ENCODE results near the gene KMT2B. TPM values are rescaled to one million over a fixed set of nuclear protein-coding genes. Genes with fewer than 3 reads are reported as not detected.
"Not testable (repeated sequence)": the region's sequence is repeated elsewhere in the genome, so short reads cannot be mapped to it uniquely, and the experiment has no call there.

Gene KMT2B
- polyA plus RNA-seq, 1 donor from 2014 or later: 2.7 TPM

GRCh38 chr19:35757749-35758608, 40.2 kb downstream of the KMT2B start, which contains the start of gene PROSER3:
Gene PROSER3, plus strand, starts transcription at chr19:35758176. Its CDS starts 40 bp downstream, at chr19:35758216.
- H3K27me3 Mint-ChIP-seq: peaks cover 13% of the 10 kb centered on the region
- peak within 1 kb of the TSS; percentile 96 to 99 (median 97) for H3K4me3 Mint-ChIP-seq
- peaks cover 6 to 10% (median 9%) of the 10 kb centered on the region in 3 donors for H3K4me1 Mint-ChIP-seq

DNA sequence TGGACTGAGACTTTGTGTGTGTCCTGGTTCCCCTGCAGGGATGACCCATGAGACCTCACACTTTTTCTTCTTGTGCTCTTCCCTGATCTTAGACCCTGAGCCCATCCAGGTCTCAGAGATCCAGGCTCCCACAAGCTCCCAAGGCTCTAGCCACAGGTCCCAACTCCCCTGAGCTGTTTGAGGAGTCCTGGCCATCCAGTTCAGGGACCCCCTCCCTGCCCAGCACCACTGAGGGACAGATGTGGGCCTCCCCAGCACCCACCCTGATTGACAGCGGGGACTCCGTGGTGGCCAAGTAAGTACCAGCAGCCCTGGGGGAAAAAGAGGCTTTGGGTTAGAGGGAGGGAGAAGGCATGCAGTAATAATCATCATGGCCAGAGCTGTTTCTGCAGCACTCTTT, 41.9 kb downstream of the KMT2B start:
- Mint-ChIP-seq H3K27me3 (peaks cover 12% of the 10 kb centered on the region), H3K27ac (no peak overlapping the region), H3K9me3 (peaks cover 0 to 2% (median 0%) of the 10 kb centered on the region in 3 donors), H3K36me3 (no peaks in the 10 kb centered on the region), H3K4me1 (peaks cover 6 to 10% (median 9%) of the 10 kb centered on the region in 3 donors), H3K4me3 (peak overlapping the region in 1 of 4 donors; percentile 96)

More at GRCh38 chr19:35757749-35758608, 40.2 kb downstream of the KMT2B start, which contains the start of gene PROSER3:
- H3K27ac Mint-ChIP-seq: peak within 1 kb of the TSS; percentile 91 to 100 (median 96)
- no peaks in the 10 kb centered on the region for H3K36me3 Mint-ChIP-seq
- H3K9me3 Mint-ChIP-seq: peaks cover 0 to 2% (median 0%) of the 10 kb centered on the region in 3 donors

- H3K4me1 Mint-ChIP-seq: peaks cover 6 to 9% (median 9%) of the 10 kb centered on the region in 3 donors
- H3K27me3 Mint-ChIP-seq: peaks cover 9% of the 10 kb centered on the region
- peak overlapping the region in 1 of 4 donors; percentile 45 for H3K4me3 Mint-ChIP-seq
- no peaks in the 10 kb centered on the region for H3K36me3 Mint-ChIP-seq
- no peak overlapping the region for H3K27ac Mint-ChIP-seq
- H3K9me3 Mint-ChIP-seq: peaks cover 0 to 2% (median 0%) of the 10 kb centered on the region in 3 donors
Observed at GRCh38 chr19:35760711-35761349, 43.0 kb downstream of the KMT2B start.

DNA sequence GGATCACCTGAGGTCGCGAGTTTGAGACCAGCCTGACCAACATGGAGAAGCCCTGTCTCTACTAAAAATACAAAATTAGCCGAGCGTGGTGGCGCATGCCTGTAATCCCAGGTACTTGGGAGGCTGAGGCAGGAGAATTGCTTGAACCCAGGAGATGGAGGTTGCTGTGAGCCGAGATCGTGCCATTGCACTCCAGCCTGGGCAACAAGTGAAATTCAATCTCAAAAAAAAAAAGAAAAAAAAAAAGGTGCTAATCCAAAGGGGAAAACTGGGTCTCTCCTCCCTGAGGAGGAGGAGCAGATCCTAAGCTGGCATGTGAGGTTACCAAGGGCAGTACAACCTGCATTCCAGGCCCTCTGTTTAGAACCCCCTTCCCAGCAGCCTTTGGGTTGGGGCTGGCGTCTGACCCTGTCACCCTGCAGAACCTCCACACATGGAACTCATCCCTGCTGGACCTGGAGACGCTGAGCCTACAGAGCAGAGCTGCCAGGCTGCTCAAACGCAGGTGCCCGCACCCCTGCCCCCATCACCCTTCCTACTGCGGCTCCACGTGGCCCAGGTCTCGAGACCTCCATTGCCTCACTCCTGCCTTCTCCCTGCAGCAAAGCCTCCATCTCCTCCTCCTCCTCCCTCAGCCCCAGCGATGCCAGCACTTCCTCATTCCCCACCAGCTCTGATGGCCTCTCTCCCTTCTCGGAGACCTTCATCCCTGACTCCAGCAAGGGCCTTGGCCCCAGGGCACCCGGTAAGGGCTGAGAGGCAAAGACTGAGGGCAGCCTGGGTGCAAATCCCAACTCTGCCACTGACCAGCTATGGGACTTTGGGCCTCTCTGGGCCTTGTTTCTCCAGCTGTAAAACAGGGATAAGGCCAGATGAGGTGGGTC, 46.9 kb downstream of the KMT2B start:
- H3K4me3 Mint-ChIP-seq: no peak overlapping the region
- no peaks in the 10 kb centered on the region for H3K27me3 Mint-ChIP-seq
- H3K36me3 Mint-ChIP-seq: peaks cover 2% of the 10 kb centered on the region
- H3K9me3 Mint-ChIP-seq: no peaks in the 10 kb centered on the region
- H3K4me1 Mint-ChIP-seq: peaks cover 0 to under 1% (median 0%) of the 10 kb centered on the region in 3 donors
- H3K27ac Mint-ChIP-seq: no peak overlapping the region

- no peak overlapping the region for H3K4me3 Mint-ChIP-seq
- no peak overlapping the region for H3K27ac Mint-ChIP-seq
- H3K9me3 Mint-ChIP-seq: no peaks in the 10 kb centered on the region
Observed at GRCh38 chr19:35766571-35767104, 48.8 kb downstream of the KMT2B start.

GRCh38 chr19:35767288-35768081, 49.7 kb downstream of the KMT2B start:
- no peaks in the 10 kb centered on the region for H3K9me3 Mint-ChIP-seq
- H3K4me1 Mint-ChIP-seq: no peaks in the 10 kb centered on the region
- H3K4me3 Mint-ChIP-seq: no peak overlapping the region
- peaks cover 4% of the 10 kb centered on the region for H3K36me3 Mint-ChIP-seq
- H3K27me3 Mint-ChIP-seq: no peaks in the 10 kb centered on the region
- H3K27ac Mint-ChIP-seq: no peak overlapping the region

More at GRCh38 chr19:35766571-35767104, 48.8 kb downstream of the KMT2B start:
- Mint-ChIP-seq H3K27me3 (no peaks in the 10 kb centered on the region), H3K4me1 (no peaks in the 10 kb centered on the region), H3K36me3 (peaks cover 4% of the 10 kb centered on the region)

DNA sequence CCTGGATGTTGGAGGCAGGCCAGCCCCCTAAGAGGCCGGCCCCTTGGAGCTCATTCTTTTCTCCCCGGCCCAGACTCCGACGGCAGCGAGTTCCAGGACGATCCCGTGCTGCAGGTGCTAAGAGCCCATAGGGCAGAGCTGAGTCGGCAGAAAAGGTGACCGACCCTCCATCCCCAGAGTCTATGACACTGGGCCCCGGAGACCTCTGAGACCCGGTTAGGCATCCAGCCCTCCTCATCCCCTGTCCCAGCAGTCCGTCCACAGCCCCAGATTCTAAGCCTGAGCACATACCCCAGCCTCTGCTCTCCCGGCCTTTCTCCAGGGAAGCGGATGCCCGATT, 50.2 kb downstream of the KMT2B start:
- Mint-ChIP-seq H3K4me1 (no peaks in the 10 kb centered on the region), H3K27me3 (no peaks in the 10 kb centered on the region), H3K9me3 (no peaks in the 10 kb centered on the region)

GRCh38 chr19:35772362-35772761, 54.6 kb downstream of the KMT2B start:
- H3K4me3 Mint-ChIP-seq, H3K27me3 Mint-ChIP-seq, H3K36me3 Mint-ChIP-seq, H3K4me1 Mint-ChIP-seq, H3K9me3 Mint-ChIP-seq: not testable (repeated sequence)
- H3K27ac Mint-ChIP-seq: peak overlapping the region in 1 of 3 donors; percentile 67

More for the DNA sequence above, 50.2 kb downstream of the KMT2B start:
- Mint-ChIP-seq H3K36me3 (peaks cover 4% of the 10 kb centered on the region), H3K27ac (no peak overlapping the region), H3K4me3 (peak overlapping the region in 1 of 4 donors; percentile 36)

DNA sequence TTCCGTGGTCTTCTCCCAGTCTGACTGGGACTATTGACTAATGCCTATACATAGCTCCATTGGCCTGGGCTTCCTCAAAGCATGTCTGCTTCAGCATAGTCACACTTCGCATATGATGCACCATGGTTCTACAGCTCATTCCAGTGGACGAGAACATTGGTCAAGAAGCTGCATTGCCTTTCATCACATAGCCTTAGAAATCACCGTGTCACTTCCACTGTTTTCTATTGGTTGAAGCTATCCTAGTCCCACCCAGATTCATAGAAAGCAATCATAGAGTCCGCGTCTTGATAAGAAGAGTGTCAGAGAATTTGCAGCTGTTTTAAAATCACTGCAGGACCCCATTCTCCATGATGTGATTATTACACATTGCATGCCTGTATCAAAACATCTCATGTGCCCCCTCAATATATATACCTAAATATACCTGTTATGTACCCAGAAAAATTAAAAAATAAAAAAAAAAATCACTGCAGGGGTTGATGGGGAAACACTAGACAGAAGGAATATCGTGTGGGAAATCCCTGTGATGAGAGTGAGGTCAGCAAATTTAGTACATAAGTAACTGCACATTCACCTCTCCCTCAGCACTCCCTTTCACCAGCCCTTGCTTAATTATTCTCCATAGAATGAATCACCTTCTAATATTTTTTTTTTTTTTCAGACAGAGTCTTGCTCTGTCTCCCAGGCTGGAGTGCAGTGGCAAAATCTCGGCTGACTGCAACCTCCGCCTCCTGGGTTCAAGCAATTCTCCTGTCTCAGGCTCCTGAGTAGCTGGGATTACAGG, 55.4 kb downstream of the KMT2B start:
- no peaks in the 10 kb centered on the region for H3K27me3 Mint-ChIP-seq
- H3K36me3 Mint-ChIP-seq: peaks cover 3% of the 10 kb centered on the region
- no peak overlapping the region for H3K4me3 Mint-ChIP-seq
- no peaks in the 10 kb centered on the region for H3K9me3 Mint-ChIP-seq
- H3K27ac Mint-ChIP-seq: peak overlapping the region in 1 of 3 donors; percentile 5
- peaks cover 0 to 10% (median 9%) of the 10 kb centered on the region in 3 donors for H3K4me1 Mint-ChIP-seq

GRCh38 chr19:35774274-35775045, 56.7 kb downstream of the KMT2B start:
- peaks cover 4% of the 10 kb centered on the region for H3K36me3 Mint-ChIP-seq
- H3K4me3 Mint-ChIP-seq: peak overlapping the region; percentile 54 to 94 (median 82)
- no peaks in the 10 kb centered on the region for H3K27me3 Mint-ChIP-seq
- no peaks in the 10 kb centered on the region for H3K9me3 Mint-ChIP-seq
- H3K27ac Mint-ChIP-seq: peak overlapping the region in 1 of 3 donors; percentile 92
- peaks cover 0 to 10% (median 9%) of the 10 kb centered on the region in 3 donors for H3K4me1 Mint-ChIP-seq

DNA sequence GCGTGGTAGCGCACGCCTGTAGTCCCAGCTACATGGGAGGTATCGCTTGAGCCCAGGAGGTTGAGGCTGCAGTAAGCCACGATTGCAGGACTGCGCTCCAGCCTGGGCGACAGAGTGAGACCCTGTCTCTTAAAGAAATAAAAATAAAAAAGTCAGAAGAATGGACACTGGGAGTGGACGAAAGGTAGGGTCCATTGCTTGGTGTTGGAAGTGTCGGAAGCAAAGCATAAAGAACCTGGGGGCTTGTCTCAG, 57.2 kb downstream of the KMT2B start:
- H3K27ac Mint-ChIP-seq: peak overlapping the region in 1 of 3 donors; percentile 92

DNA sequence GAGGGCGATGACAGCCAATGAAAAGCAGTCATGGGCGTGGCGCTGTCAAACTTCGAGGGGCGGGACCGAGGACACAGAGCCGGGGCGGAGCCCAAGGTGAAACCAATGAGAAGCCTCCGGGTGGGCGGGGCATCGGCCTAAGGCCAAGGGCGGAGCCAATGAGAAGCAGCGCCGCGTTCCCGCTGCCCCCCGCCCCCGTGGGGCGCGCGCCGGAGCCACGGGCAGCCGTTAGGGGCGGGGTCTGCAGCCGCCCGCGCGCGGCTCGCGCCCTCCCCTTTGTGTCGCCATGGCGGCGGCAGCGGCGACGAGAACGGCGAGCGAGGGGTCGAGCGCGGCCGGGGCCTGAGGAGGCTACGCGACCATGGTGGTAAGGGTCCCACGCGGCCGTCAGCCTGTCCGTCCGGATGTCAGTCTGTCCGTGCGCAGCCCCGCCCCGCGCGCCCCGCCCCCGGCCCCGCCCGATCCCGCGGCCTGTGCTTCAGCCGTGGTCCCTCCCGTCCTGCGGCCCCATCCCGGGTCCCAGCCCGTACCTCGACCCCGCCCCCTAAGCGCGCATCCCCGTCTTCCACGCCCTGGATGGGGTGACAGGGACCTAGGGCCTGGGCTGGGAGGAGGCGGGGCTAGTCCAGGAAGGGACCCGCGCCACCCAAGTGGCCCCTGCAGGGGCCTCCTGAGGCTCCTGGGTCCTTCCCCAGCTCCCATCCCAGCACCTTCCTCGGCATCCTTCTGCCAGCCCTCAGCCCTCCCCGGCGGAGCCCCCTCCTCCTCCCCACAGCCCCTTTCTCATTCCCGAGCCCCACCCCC, 57.7 kb downstream of the KMT2B start, which contains the start of gene ARHGAP33:
Gene ARHGAP33, plus strand, starts transcription at position 267 of the 804 bp plus-strand sequence. Its CDS starts 95 bp downstream, at position 362.
- Mint-ChIP-seq H3K4me1 (peaks cover 0 to 10% (median 9%) of the 10 kb centered on the region in 3 donors), H3K4me3 (peak within 1 kb of the TSS; percentile 79 to 94 (median 88)), H3K27me3 (no peaks in the 10 kb centered on the region), H3K9me3 (no peaks in the 10 kb centered on the region), H3K36me3 (peaks cover 6% of the 10 kb centered on the region), H3K27ac (peak within 1 kb of the TSS in 1 of 3 donors; percentile 92)

More for the DNA sequence above, 57.2 kb downstream of the KMT2B start:
- no peaks in the 10 kb centered on the region for H3K9me3 Mint-ChIP-seq
- peaks cover 6% of the 10 kb centered on the region for H3K36me3 Mint-ChIP-seq
- peaks cover 0 to 10% (median 9%) of the 10 kb centered on the region in 3 donors for H3K4me1 Mint-ChIP-seq
- peak overlapping the region; percentile 79 to 94 (median 88) for H3K4me3 Mint-ChIP-seq
- no peaks in the 10 kb centered on the region for H3K27me3 Mint-ChIP-seq

Data from IgD-negative memory B cell (primary cell).